Posterior cingulate gyrus (tissue), 11 donors: ENCODE measurements around the gene METTL27.
A peak's percentile ranks its signal among the peaks of the same experiment; 100 is the strongest.
"Not testable (repeated sequence)": the region's sequence is repeated elsewhere in the genome, so short reads cannot be mapped to it uniquely, and the experiment has no call there.

Experiments
- DNase-seq, 10 donors: peaks; one replicate each; pipeline versions ENCODE4 v3.0.0 to v3.0.0-alpha.2; 2020 to 2021; ENCODE audit warnings: mixed read lengths in 3 of 10
- intact Hi-C: fragments of 100-400 bp; cut with DNase I; formaldehyde crosslinking; loops from one replicate; pipeline ENCODE4 v1.15.1; 2023

The METTL27 gene, protein sequence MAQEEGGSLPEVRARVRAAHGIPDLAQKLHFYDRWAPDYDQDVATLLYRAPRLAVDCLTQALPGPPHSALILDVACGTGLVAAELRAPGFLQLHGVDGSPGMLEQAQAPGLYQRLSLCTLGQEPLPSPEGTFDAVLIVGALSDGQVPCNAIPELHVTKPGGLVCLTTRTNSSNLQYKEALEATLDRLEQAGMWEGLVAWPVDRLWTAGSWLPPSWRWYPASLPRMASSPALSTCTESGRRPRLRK

DNA sequence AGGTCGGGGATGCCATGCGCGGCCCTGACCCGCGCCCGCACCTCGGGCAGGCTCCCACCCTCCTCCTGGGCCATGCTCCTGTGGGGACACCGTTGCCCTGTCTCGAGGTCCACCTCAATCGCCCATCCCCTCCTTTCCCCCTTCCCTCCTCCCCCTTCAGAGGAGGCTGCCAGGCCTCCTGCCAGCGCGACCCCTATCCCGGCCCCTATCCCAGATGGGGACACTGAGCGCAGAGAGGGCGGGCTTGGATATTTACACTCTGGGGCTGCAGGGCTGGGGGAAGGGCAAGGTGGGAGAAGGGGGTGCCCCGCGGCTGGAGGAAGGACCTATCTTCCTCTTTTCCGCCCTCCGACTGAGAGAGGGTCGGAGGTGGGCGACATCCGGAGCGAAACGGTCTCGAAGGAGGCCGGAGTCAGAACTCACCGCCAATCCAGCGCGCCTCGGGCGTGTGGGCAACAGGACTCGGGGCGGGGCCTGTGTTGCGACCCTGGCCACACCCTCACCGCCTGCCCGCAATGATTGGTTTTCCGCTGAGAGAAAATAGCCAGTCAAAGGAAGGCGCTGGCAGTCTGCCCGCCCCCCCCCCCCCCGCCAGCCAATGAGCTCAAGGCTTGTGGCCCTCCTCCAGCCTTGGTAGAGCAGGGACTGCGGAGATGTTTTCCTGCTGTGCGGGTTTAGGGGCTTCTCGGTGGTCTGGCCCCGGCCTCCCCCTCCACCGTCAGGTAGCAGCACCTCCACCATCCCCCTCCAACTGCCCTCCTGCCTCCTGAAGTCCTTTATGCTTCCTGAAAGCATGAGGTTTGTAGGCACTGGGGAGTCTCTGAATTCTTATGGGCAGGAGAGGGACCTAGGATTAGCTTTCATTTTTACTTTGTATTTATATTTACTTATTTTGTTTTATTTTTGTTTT lies at the start of gene METTL27:
Gene METTL27 (minus strand): TSS at position 450 of the 910 bp plus-strand sequence. CDS start 376 bp downstream, at position 74.
- peak; percentile 83 to 99 (median 92) for DNase-seq
- intact Hi-C loops, result loop anchor here (5.0 kb wide), 1 partner anchor 105 kb away; the partner anchor contains the start of gene ABHD11

DNA sequence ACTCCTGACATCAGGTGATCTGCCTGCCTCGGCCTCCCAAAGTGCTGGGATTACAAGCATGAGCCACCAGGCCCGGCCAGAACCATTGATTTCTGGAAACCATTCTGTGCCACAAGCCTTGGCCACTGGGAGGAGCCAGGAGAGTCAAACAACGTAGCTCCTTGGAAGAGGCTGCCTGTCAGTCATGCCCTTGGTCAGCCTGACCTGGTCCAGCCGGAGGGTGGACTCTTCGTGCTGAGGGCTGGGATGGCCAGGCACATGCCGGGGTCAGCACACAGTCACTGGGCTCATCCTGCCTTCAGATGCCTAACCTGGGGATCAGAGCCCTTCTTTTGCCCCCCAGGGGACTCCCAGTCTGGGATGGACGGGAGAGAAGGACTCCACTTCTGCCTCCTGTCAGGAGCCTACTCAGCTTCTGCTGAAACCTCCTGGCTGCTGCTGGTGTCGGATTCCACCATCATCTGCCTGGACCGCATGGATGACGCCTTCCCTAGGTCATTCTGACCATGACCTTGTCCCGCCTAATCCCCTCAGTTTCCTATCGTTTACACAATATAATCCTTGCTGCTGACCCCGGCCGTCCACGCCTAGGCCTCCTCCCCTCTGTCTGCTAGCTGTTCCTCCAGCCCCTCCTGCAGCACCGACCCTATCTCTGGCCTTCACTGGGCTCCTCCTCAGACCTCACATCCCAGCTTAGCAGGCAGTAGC lies 49.0 kb upstream of the METTL27 start:
- no peak for DNase-seq
- intact Hi-C loops, result no loop called here

DNA sequence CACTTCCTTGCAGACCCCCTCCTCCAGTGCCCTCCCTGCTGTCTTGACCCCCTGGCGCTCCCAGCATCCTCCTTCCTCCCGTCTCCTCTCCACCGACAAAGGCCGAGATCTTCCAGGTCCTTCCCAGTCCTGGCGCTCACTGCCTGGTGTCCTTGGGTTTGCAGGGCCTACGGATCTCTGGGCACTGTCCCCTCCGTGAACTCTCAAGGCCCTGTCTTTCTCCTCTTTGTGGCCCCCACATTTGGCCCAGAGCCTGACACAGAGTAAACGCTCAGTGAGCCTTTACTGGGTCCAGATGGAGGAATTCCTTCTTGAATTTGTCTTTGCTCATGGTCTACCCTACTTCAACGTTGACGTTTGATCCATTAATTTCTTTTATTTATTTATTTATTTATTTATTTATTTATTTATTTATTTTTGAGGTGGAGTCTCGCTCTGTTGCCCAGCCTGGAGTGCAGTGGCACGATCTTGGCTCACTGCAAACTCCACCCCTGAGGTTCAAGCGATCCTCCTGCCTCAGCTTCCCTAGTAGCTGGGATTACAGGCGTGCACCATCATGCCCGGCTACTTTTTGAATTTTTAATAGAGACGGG lies 48.3 kb upstream of the METTL27 start:
- intact Hi-C loops, result no loop called here
- DNase-seq, result peak in 1 of 10 donors; percentile 33

DNA sequence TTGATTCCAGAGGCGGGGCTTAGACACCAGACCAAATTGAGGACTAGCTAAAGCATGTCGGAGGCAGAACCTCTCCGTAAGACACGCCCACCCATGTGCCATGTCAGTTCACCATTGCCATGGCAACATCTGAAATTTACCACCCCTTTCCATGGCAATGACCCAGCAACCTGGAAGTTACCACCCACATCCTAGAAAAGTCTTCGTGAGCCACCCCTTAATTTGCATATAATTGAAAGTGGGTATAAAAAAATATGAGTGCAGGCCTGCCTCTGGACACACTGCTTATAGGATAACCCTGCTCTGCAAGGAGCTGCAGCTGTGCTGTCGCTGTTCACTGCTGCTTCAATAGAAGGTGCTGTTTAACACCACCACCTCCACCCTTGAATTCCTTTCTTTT lies 46.6 kb upstream of the METTL27 start:
- peak in 1 of 10 donors; percentile 7 for DNase-seq
- intact Hi-C loops, result no loop called here

DNA sequence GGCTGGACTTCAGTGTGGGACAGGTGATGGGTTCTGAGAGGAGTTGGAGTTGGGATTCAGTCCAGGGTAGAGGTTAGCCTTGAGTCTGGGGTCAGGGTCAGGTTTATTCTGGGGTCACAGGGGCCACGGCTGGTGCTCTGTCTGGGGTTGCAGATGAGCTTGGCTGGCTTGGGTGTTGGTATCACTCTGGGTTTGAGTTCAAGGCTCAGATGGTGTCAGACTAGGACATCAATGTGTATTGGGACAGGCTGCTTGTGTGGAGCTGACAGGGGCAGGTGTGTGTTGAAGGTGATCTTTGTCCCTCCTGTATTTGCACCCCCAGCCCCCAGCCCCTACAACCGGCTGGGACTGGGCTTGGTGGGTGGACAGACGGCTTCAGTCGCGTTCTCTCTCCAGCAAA lies 45.4 kb upstream of the METTL27 start:
- intact Hi-C loops, result no loop called here
- DNase-seq, result no peak

DNA sequence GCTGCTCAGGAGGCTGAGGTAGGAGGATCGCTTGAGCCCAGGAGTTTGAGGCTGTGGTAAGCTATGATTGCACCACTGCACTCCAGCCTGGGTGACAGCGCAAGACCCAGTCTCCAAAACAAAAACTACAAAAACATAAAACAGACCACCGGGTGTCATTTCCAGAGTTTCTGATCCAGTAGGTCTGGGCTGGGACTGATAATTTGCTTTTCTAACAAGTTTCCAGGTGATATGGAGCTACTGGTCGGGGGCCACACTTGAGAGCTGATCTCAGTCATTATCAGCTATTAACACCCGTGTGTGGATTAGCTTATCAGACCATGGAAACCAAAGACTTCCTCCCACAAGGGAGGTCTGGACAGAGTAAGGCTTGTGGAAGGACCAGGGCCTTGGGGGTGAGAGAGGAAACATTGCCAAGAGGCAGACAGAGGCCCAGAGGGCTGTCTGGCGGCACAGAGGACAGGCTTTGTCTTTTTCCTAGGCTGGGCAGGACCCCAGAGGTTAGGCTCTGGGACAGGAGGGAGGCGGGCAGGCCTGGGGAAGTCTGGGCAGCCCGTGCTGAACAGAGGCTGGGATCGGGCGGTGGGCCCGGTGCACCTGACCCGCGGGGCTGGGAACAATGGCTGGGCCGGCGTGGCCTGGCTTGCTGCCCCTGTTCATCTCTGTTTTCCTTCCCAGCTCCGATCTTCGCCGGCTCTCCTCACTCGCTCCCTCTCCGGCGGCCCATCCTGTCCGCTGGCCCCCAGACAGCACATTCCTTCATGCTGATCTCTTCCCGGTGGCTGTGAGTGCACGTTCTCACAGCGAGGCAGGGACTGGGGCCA lies 43.9 kb upstream of the METTL27 start:
- intact Hi-C loops, result no loop called here
- DNase-seq, result peak in 1 of 10 donors; percentile 47

DNA sequence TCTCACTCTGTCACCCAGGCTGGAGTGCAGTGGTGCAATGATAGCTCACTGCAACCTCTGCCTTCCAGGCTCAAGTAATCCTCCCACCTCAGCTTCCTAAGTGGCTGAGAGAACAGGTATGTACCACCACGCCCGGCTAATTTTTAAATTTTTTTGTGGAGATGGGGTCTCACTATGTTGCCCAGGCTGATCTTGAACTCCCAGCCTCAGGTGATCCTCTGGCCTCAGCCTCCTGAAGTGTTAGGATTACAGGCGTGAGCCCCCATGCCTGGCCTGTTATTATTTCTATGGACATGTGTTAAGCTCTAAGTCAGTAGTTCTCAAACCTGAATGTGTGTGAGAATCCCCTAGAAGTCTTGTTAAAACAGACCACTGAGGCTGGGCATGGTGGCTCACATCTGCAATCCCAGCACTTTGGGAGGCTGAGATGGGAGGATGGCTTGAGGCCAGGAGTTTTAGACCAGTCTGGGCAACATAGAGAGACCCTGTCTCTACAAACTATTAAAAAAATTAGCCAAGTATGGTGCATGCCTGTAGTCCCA lies 43.2 kb upstream of the METTL27 start:
- intact Hi-C loops, result no loop called here
- no peak for DNase-seq

DNA sequence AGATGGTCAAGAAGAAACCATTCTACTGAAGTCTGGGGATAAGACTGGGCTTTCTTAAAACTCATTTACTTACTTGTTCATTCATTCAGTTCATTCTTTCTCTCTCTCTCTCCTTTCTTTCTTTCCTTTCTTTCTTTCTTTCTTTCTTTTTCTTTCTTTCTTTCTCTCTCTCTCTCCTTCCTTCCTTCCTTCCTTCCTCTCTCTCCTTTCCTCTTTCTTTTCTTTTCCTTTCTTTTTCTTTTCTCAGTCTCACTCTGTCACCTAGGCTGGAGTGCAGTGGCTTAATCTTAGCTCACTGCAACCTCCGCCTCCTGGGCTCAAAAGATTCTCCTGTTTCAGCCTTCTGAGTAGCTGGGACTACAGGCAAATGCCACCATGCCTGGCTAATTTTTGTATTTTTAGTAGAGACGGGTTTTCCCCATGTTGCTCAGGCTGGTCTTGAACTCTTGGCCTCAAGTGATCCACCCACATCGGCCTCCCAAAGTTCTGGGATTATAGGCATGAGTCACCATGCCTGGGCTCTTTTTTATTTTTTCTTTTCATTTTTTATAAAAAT lies 42.6 kb upstream of the METTL27 start:
- intact Hi-C loops, DNase-seq: not testable (repeated sequence)

DNA sequence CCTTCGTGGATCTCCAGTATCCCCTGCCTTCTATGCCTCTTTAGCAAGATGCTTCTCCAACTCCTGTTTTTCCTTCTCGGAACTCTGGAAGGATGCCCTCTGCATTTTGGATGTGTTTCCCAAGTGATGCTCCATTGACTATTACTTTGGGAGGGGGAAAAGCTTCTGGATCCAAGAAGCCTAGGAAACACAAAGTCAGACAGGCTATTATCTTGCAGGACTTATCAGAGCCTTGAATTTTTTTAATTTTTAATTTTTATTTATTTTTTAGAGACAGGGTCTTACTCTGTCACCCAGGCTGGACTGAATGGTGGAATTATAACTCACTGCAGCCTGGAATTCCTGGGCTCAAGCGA lies 39.7 kb upstream of the METTL27 start:
- no peak for DNase-seq
- intact Hi-C loops, result no loop called here

DNA sequence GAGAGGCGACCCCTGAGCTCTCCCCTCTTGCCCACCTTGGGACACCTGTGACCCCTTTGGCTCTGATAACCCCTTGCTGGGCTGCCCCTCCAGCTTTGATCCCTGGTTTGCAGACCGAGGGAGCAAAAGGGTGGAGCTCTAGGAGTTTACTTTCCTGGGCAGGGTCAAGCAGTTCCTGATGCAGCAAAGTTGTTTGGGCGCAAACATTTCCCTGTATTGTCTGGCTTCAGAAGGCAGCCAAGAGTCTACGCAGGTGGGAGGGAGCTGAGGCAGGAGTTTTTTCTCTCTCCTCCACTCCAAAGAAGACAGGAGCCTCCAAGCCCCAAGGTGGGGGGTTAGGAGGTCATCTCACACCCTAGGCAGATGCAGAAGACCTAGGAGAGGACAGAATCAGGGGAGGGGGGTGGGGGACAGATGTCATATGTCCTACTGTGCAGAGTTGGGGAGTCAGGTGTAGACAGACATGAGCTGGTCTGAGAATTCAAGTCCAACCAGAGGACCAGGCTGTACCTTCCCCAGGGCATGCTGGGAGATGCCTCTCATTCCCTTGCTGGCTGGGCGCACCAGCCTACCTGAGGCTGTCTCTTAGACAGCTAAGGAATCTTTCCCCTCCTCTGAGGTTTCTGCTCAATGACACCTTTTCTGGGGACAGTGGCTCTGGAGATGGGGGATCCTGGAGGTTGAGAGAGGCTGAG lies 39.2 kb upstream of the METTL27 start:
- no peak for DNase-seq
- intact Hi-C loops, result no loop called here

DNA sequence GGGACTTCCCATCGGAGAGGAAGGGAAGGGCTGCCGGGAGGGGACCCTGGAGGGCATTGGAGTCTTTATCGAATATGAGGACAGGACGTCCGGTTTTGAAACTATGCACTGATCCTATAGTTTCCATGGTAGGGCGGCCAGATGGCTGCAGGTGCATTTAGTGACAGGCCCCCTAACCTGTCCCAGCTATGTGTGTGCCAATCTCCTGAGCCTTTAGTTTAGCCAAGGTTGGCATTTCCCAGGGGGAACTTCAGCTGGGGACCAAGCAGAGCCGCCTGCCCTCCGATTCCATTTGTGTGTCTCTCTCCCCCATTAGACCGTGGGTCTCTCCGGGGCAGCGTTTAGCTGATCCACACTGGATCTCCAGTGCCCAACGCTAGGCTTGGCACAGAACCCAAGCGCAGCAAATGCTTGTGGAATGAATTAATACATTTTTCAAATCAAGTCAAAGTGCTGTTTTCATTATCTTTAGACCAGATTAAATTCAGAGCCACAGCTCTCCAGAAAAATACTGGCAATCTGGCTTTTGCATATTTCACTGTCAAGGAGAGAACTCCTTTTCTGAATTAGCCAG lies 38.5 kb upstream of the METTL27 start:
- no peak for DNase-seq
- intact Hi-C loops, result no loop called here

DNA sequence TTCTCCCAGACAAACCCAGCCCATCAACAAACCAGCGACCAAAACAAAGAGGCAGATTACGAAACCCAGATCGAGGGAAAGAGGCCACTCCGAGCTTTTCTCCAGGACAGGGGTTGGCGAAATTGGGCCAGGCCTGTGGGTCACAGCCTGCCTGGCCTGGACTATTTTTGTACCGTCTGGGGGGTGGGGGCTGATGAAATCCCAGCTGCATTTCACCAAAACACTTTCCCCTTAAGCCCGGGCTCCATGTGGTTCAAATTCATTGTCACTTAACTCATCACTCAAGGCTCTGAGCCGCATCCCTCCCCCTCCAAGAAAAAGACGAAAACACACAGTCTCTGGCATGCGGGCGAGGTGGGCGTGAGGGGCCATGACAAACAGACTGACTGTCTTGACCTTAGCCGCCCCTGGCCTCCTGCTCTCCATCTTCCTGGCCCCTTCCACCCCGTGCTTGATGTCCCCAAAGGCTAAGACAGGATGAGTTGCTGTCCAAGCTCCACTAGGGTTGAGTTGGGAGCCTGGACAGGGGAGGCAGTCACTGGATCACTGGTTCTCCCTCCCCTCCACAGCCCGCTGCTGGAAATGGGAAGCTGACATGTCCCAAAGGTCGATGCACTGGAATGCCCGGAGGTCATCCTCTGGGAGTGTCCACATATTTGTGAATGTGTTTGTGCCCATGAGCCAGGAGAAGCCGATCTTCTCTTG lies 37.8 kb upstream of the METTL27 start:
- intact Hi-C loops, result no loop called here
- no peak for DNase-seq

DNA sequence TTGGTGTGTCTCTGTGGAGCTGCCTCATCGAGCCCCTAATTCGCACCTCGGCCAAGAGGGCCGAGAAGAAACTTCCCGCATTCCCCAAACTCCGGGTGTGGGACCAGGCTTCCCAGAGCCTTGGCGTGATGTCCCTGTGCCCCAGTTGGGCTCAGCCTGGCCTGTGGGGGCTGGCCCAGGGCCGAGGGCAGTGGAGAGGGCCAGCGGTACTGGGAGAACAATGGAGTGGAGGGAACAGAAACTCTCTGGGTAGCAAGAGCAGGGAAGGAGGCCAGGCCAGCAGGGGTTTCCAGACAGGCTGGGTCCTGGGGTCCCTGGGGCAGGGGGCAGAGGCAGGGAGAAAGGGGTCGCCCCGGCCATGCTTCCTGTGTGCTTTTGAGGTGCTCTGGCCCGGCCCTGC lies 34.7 kb upstream of the METTL27 start:
- intact Hi-C loops, result no loop called here
- DNase-seq, result peak in 1 of 10 donors; percentile 47

DNA sequence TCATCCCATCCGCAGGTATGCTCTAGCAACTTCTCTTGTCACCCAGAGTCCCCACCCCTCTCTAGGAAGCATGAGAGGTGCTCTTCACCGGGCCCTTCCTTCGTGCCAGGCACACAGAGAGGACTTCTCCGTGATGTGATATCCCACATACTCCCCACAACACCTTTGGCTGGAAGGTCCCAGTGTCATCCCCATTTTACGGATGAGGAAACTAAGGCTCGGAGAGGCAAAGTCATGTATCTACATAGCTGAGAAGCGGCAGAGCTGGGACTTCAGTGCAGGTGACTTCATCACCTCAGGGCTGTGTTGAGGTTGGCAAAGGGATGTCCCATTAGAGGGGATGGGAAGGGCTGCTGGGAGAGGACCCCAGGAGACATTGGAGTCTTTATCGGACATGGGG lies 34.0 kb upstream of the METTL27 start:
- no peak for DNase-seq

DNA sequence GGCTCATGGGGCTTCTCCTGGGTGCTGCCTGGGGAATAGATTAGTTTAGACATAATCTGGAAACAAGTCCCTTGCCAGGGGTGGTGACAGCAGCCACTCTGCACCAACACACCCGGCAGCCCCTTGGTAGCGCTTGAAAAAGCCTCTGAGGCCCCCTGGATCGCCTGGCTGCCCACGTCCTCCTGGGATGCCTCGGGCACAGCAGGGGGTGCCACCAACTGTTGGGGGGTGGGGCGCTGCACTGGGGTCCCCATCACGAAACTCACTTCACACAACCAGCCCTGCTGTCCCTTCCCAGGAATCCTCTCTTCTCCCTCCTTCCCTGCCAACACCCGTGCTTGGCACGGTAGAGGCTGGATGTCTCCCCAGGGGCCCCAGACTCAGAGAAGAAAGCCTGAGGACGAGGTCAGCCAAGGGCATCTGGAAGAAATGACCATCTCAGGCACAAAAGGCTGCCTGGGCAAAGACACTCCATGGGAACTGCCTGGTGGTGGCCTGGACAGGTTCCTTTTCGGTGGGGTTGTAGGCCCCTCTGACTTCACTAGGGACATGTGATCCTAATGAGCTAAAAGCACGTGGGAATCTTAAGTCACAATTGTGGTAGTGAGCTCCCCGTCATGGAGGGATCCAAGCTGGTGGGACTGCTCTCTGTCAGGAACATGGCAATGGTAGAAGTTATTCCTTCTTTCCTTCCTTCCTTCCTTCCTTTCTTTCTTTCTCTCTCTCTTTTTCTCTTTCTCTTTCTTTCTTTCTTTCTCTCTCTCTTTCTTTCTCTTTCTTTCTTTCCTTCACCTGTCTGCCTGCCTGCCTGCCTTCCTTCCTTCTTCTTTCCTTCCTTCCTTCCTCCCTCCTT lies 30.0 kb upstream of the METTL27 start:
- intact Hi-C loops, result no loop called here
- no peak for DNase-seq

More for the DNA sequence above, 34.0 kb upstream of the METTL27 start:
- intact Hi-C loops, result no loop called here

DNA sequence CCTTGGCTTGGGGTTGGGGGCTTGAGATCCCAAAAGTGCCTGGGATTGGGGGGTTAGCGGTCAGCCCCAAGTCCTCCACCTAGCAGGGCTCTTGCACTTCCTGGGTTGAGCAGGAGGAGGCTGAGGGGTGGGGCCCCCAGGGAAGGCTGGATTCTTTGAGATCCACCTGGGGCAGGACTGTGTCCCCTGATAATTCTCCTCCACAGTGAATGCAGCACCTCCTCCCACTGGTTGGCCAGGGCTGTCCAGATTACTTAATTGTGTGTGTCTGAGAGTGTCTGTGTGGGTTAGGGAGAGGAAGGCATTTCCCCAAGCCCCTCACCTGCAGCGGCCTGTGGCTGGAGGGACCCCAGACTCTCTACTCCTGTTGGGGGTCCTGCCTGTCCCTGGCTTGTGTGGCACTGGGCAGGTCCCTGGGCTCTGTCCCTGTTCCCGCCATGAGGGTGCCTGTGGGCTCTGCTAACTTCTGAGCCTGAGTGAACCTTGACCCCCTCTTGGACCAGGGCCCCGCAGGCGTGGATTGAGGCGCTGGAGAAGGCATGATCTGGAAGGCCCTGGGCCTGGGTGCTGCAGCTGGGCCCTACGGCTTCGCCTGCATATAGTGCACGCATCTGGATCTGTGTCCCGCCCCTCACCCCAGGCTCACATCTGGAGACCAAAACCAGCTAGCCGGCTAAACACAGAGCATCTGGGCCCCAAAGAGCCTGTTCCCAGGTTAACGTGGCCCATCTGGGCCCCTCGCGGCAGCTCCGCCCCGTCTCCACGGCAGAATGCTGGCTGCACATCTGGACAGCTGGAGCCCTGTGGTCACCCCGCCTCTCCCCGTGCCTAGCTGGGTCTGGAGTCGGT lies 29.1 kb upstream of the METTL27 start:
- intact Hi-C loops, result no loop called here
- peak in 1 of 10 donors; percentile 72 for DNase-seq
